Measurements from ENCODE around the gene TSPAN4.
A peak's percentile ranks its signal among the peaks of the same experiment; 100 is the strongest.

TSPAN4 gene

GRCh38 chr11:842370-843002, at the start of gene TSPAN4, which contains the start of gene POLR2L:
Gene TSPAN4 (plus strand): TSS chr11:842852. CDS start chr11:850305, 7,453 bp downstream.
Gene POLR2L (minus strand): TSS chr11:842529. CDS start chr11:842508, 21 bp downstream.
- peak; percentile 90 for DNase-seq (ENCODE audit: low spot score)

- no peak for DNase-seq (ENCODE audit: low spot score)
Observed at GRCh38 chr11:792873-793272, 49.8 kb upstream of the TSPAN4 start.

- no peak for DNase-seq (ENCODE audit: low spot score)
Observed at GRCh38 chr11:793556-793955, 49.1 kb upstream of the TSPAN4 start.

GRCh38 chr11:794013-794765, 48.5 kb upstream of the TSPAN4 start:
- DNase-seq (ENCODE audit: low spot score): no peak

GRCh38 chr11:794766-795633, 47.7 kb upstream of the TSPAN4 start:
- no peak for DNase-seq (ENCODE audit: low spot score)

GRCh38 chr11:795634-796564, 46.8 kb upstream of the TSPAN4 start:
- DNase-seq (ENCODE audit: low spot score): peak; percentile 63

- DNase-seq (ENCODE audit: low spot score): no peak
Observed at GRCh38 chr11:796565-797295, 45.9 kb upstream of the TSPAN4 start.

GRCh38 chr11:797296-798092, 45.2 kb upstream of the TSPAN4 start:
- peak; percentile 41 for DNase-seq (ENCODE audit: low spot score)

GRCh38 chr11:798093-798713, 44.4 kb upstream of the TSPAN4 start, which contains the start of gene SLC25A22:
Gene SLC25A22 (minus strand): TSS chr11:798281. CDS start chr11:795006, 3,275 bp downstream.
- peak; percentile 85 for DNase-seq (ENCODE audit: low spot score)

- no peak for DNase-seq (ENCODE audit: low spot score)
Observed at GRCh38 chr11:799641-800316, 42.9 kb upstream of the TSPAN4 start.

- no peak for DNase-seq (ENCODE audit: low spot score)
Observed at GRCh38 chr11:800473-800872, 42.2 kb upstream of the TSPAN4 start.

GRCh38 chr11:801097-801780, 41.4 kb upstream of the TSPAN4 start:
- no peak for DNase-seq (ENCODE audit: low spot score)

GRCh38 chr11:802018-802617, 40.5 kb upstream of the TSPAN4 start:
- DNase-seq (ENCODE audit: low spot score): no peak

- no peak for DNase-seq (ENCODE audit: low spot score)
Observed at GRCh38 chr11:802693-803466, 39.8 kb upstream of the TSPAN4 start.

- DNase-seq (ENCODE audit: low spot score): no peak
Observed at GRCh38 chr11:803467-803742, 39.2 kb upstream of the TSPAN4 start.

GRCh38 chr11:803770-804598, 38.7 kb upstream of the TSPAN4 start:
- DNase-seq (ENCODE audit: low spot score): no peak

Measured in hematopoietic multipotent progenitor cell treated with erythropoietin and hydrocortisone succinate and interleukin-3 and kit ligand, for 15 days (in vitro differentiated cells).